GM21737 (cell line): ENCODE measurements around the gene RACK1.
"Not testable (repeated sequence)": the region's sequence is repeated elsewhere in the genome, so short reads cannot be mapped to it uniquely, and the experiment has no call there.

Experiments used
- ATAC-seq: cut with Tn5 transposase; IDR thresholded peaks from one replicate; pipeline ENCODE4 v1.9.1; 2021; ENCODE audit warnings: mild to moderate bottlenecking, moderate library complexity; ENCODE audit not compliant: unreplicated experiment

Gene RACK1

GRCh38 chr5:181217111-181217802, 26.4 kb downstream of the RACK1 start:
- peak; percentile 24 for ATAC-seq

GRCh38 chr5:181215997-181216989, 27.4 kb downstream of the RACK1 start:
- ATAC-seq, result no peak

GRCh38 chr5:181214249-181214648, 29.5 kb downstream of the RACK1 start:
- not testable (repeated sequence) for ATAC-seq

- no peak for ATAC-seq
These were observed 30.8 kb downstream of the RACK1 start for GRCh38 chr5:181212934-181213333.

GRCh38 chr5:181212080-181212479, 31.6 kb downstream of the RACK1 start:
- ATAC-seq, result no peak

GRCh38 chr5:181211208-181211607, 32.5 kb downstream of the RACK1 start:
- ATAC-seq, result no peak

- ATAC-seq, result not testable (repeated sequence)
These were observed 33.0 kb downstream of the RACK1 start for GRCh38 chr5:181210698-181211097.

- not testable (repeated sequence) for ATAC-seq
These were observed 33.6 kb downstream of the RACK1 start for GRCh38 chr5:181210148-181210547.

- ATAC-seq, result not testable (repeated sequence)
These were observed 34.7 kb downstream of the RACK1 start for GRCh38 chr5:181209006-181209405.

GRCh38 chr5:181207960-181208253, 35.8 kb downstream of the RACK1 start:
- ATAC-seq, result no peak

GRCh38 chr5:181207214-181207959, 36.3 kb downstream of the RACK1 start:
- peak; percentile 24 for ATAC-seq

GRCh38 chr5:181205761-181206649, 37.7 kb downstream of the RACK1 start:
- no peak for ATAC-seq

- no peak for ATAC-seq
These were observed 38.6 kb downstream of the RACK1 start, which contains the start of gene TRIM7 for GRCh38 chr5:181204826-181205760. TRIM7 (minus strand) TSS chr5:181205196; CDS start chr5:181205110, 86 bp downstream.

- no peak for ATAC-seq
These were observed 39.4 kb downstream of the RACK1 start for GRCh38 chr5:181204113-181204825.

- no peak for ATAC-seq
These were observed 40.0 kb downstream of the RACK1 start for GRCh38 chr5:181203777-181204112.

GRCh38 chr5:181203093-181203711, 40.5 kb downstream of the RACK1 start:
- no peak for ATAC-seq

- ATAC-seq, result no peak
These were observed 42.9 kb downstream of the RACK1 start for GRCh38 chr5:181200816-181201215.
